HEK293T (cell line): ENCODE results near the gene SOX15.

Source experiments
- ARNT ChIP-seq: fragments of 450-650 bp; IDR thresholded peaks from 2 replicates; pipeline ENCODE4 v1.6.1; 2017; ENCODE audit warnings: mild to moderate bottlenecking
- BHLHE40 ChIP-seq: fragments of 450-650 bp; IDR thresholded peaks from 2 replicates; pipeline ENCODE4 v1.6.1; 2016; ENCODE audit warnings: mild to moderate bottlenecking, moderate library complexity, borderline replicate concordance
- ELF4 ChIP-seq: fragments of 450-650 bp; IDR thresholded peaks from 2 replicates; pipeline ENCODE4 v1.6.1; 2017; ENCODE audit warnings: antibody characterized with exemption
- HDGF ChIP-seq: fragments of 450-650 bp; IDR thresholded peaks from 2 replicates; pipeline ENCODE4 v1.6.1; 2017; ENCODE audit warnings: antibody characterized with exemption, borderline replicate concordance
- L3MBTL2 ChIP-seq: fragments of 450-650 bp; conservative IDR thresholded peaks from 2 replicates; pipeline ENCODE4 v1.6.1; 2016; ENCODE audit warnings: mild to moderate bottlenecking
- NFRKB ChIP-seq: fragments of 450-650 bp; IDR thresholded peaks from 2 replicates; pipeline ENCODE4 v1.6.1; 2016; ENCODE audit warnings: mild to moderate bottlenecking, moderate library complexity
- SP1 ChIP-seq: fragments of 450-650 bp; IDR thresholded peaks from 2 replicates; pipeline ENCODE4 v1.6.1; 2017
- SUZ12 ChIP-seq: fragments of 450-650 bp; IDR thresholded peaks from 2 replicates; pipeline ENCODE4 v1.6.1; 2016; ENCODE audit warnings: mild to moderate bottlenecking
- TF ChIP-seq, protein P1 (sequence below): fragments of 450-650 bp; IDR thresholded peaks from 2 replicates; pipeline ENCODE4 v1.6.1; 2016

DNA sequence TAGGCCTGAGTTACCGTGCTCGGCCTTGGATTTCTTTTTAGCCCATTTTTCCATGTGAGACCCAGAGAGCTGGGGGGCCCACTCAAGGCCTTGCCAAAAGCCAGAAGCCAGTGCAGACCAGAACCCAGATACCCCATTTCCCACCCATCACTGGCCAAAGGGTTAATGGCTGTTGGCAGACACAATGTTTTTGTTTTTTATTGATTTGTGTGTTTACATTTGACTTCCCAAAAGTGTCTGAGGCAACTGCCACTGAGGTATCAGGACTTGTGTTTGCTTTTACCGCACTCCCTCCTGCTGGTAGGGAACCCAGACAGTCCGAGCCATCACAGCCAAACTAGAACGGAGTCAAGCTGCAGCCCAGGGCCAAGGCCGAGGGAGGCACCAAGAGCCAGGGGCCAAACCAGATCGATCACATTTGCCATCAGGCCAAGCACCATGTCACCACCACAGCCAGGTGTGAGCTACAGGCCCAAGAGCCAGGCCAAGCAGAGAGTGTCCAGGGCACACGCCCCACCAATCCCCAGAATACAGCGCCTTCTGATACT is 48.7 kb downstream of the SOX15 start:
- TF ChIP-seq SP1 (no peak), NFRKB (no peak), SUZ12 (no peak), ARNT (no peak), ELF4 (no peak), L3MBTL2 (no peak), HDGF (no peak), BHLHE40 (no peak)
- TF ChIP-seq, protein P1, sequence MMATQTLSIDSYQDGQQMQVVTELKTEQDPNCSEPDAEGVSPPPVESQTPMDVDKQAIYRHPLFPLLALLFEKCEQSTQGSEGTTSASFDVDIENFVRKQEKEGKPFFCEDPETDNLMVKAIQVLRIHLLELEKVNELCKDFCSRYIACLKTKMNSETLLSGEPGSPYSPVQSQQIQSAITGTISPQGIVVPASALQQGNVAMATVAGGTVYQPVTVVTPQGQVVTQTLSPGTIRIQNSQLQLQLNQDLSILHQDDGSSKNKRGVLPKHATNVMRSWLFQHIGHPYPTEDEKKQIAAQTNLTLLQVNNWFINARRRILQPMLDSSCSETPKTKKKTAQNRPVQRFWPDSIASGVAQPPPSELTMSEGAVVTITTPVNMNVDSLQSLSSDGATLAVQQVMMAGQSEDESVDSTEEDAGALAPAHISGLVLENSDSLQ, result no peak
